ENCODE results near the gene YBX3. TPM values are rescaled to one million over a fixed set of nuclear protein-coding genes. Genes with fewer than 3 reads are reported as not detected.
A peak's percentile ranks its signal among the peaks of the same experiment; 100 is the strongest.

The YBX3 gene
- total RNA-seq, 2 experiments from 2014 or later = 27.1 to 31.4 TPM

GRCh38 chr12:10690906-10691305, 32.2 kb downstream of the YBX3 start:
- Mint-ChIP-seq H3K36me3 (ENCODE audit: low read depth) (no peaks in the 10 kb centered on the region), H3K27ac (no peak overlapping the region), H3K27me3 (no peaks in the 10 kb centered on the region), H3K9me3 (peaks cover 13% of the 10 kb centered on the region), H3K4me3 (no peak overlapping the region), H3K4me1 (peaks cover 10% of the 10 kb centered on the region)
- POLR2A ChIA-PET = no interaction called here
- DNase-seq = no peak
- CTCF ChIA-PET = interaction anchor here (0.5 kb wide), 1 partner anchor 437 kb away, joined by 3 read pairs; no protein-coding TSS in a partner anchor

GRCh38 chr12:10689146-10689545, 34.0 kb downstream of the YBX3 start:
- peaks cover 13% of the 10 kb centered on the region for H3K9me3 Mint-ChIP-seq
- CTCF ChIA-PET = no interaction called here
- DNase-seq = no peak
- no peaks in the 10 kb centered on the region for H3K4me1 Mint-ChIP-seq
- no peaks in the 10 kb centered on the region for H3K36me3 Mint-ChIP-seq (ENCODE audit: low read depth)
- peaks cover 8% of the 10 kb centered on the region for H3K27me3 Mint-ChIP-seq
- H3K4me3 Mint-ChIP-seq = no peak overlapping the region
- no peak overlapping the region for H3K27ac Mint-ChIP-seq
- POLR2A ChIA-PET = no interaction called here

- DNase-seq = no peak
- H3K27me3 Mint-ChIP-seq = peaks cover 8% of the 10 kb centered on the region
- CTCF ChIA-PET = no interaction called here
- no peaks in the 10 kb centered on the region for H3K4me1 Mint-ChIP-seq
- H3K4me3 Mint-ChIP-seq = no peak overlapping the region
- H3K36me3 Mint-ChIP-seq (ENCODE audit: low read depth) = no peaks in the 10 kb centered on the region
- H3K27ac Mint-ChIP-seq = no peak overlapping the region
- peaks cover 13% of the 10 kb centered on the region for H3K9me3 Mint-ChIP-seq
- POLR2A ChIA-PET = no interaction called here
Observed at GRCh38 chr12:10688042-10688441, 35.1 kb downstream of the YBX3 start.

GRCh38 chr12:10673659-10674384, 49.3 kb downstream of the YBX3 start, which contains the start of gene STYK1:
STYK1 (minus strand) TSS chr12:10674052; CDS start chr12:10634618, 39,434 bp downstream.
- H3K4me1 Mint-ChIP-seq = peaks cover 60% of the 10 kb centered on the region
- peak within 1 kb of the TSS; percentile 76 for H3K27ac Mint-ChIP-seq
- CTCF ChIA-PET = no interaction called here
- peaks cover 75% of the 10 kb centered on the region for H3K27me3 Mint-ChIP-seq
- peak within 1 kb of the TSS; percentile 73 for H3K4me3 Mint-ChIP-seq
- DNase-seq = peak; percentile 72
- H3K36me3 Mint-ChIP-seq (ENCODE audit: low read depth) = peaks cover 1% of the 10 kb centered on the region
- POLR2A ChIA-PET = no interaction called here
- H3K9me3 Mint-ChIP-seq = no peaks in the 10 kb centered on the region

DNA sequence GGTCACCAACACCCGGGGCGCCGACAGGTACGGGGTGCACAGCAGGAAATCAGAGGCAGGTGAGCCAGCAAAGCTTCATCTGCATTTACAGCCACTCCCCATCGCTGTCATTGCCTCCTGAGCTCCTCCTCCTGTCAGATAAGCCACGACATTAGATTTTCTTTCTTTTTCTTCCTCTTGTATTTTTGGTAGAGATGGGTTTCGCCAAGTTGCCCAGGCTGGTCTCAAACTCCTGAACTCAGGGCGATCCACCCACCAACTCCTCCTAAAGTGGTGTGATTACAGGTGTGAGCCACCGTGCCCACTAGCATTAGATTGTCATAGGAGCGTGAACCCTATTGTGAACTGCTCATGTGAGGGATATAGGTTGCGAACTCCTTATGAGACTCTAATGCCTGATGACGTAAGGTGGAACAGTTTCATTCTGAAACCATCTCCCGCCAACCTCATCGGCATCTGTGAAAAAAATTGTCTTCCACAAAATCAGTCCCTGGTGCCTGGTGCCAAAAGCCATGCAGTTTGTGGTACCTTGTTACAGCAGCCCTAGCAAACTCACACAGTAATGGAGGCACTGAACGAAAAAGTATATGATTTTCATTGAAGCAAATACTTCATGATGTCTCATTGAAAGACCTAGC, 50.8 kb downstream of the YBX3 start:
- H3K4me1 Mint-ChIP-seq = peaks cover 55% of the 10 kb centered on the region
- ChIA-PET POLR2A (no interaction called here), CTCF (interaction anchor here (0.7 kb wide), 1 partner anchor 463 kb away, joined by 3 read pairs; no protein-coding TSS in a partner anchor)
- no peaks in the 10 kb centered on the region for H3K36me3 Mint-ChIP-seq (ENCODE audit: low read depth)
- no peak overlapping the region for H3K4me3 Mint-ChIP-seq
- no peaks in the 10 kb centered on the region for H3K9me3 Mint-ChIP-seq
- DNase-seq = peak; percentile 26
- H3K27me3 Mint-ChIP-seq = peaks cover 78% of the 10 kb centered on the region
- H3K27ac Mint-ChIP-seq = no peak overlapping the region

GRCh38 chr12:10669533-10669932, 53.6 kb downstream of the YBX3 start:
- peaks cover 71% of the 10 kb centered on the region for H3K27me3 Mint-ChIP-seq
- no peak for DNase-seq
- ChIA-PET POLR2A (no interaction called here), CTCF (no interaction called here)
- H3K36me3 Mint-ChIP-seq (ENCODE audit: low read depth) = no peaks in the 10 kb centered on the region
- no peaks in the 10 kb centered on the region for H3K9me3 Mint-ChIP-seq
- no peak overlapping the region for H3K27ac Mint-ChIP-seq
- H3K4me1 Mint-ChIP-seq = peaks cover 37% of the 10 kb centered on the region
- H3K4me3 Mint-ChIP-seq = no peak overlapping the region

DNA sequence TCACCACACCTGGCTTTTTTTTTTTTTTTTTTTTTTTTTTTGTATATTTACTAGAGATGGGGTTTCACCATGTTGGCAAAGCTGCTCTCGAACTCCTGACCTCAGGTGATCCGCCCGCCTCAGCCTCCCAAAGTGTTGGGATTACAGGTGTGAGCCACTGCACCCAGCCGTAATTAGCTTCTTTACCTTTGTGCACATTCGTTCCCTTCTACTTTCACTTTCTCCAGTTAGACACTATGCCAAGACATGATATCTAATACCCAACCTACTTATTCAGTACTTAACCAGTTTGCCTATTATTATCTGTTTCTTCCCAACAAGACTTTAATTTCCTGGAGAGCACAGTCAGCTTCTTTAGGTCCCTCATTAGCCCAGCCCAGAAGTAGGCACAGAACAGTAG, 54.6 kb downstream of the YBX3 start:
- H3K27me3 Mint-ChIP-seq = peaks cover 71% of the 10 kb centered on the region
- H3K4me1 Mint-ChIP-seq = peaks cover 28% of the 10 kb centered on the region
- no peaks in the 10 kb centered on the region for H3K36me3 Mint-ChIP-seq (ENCODE audit: low read depth)
- no peak for DNase-seq
- H3K4me3 Mint-ChIP-seq = peak overlapping the region; percentile 9
- H3K27ac Mint-ChIP-seq = no peak overlapping the region
- H3K9me3 Mint-ChIP-seq = no peaks in the 10 kb centered on the region
- ChIA-PET POLR2A (no interaction called here), CTCF (no interaction called here)

DNA sequence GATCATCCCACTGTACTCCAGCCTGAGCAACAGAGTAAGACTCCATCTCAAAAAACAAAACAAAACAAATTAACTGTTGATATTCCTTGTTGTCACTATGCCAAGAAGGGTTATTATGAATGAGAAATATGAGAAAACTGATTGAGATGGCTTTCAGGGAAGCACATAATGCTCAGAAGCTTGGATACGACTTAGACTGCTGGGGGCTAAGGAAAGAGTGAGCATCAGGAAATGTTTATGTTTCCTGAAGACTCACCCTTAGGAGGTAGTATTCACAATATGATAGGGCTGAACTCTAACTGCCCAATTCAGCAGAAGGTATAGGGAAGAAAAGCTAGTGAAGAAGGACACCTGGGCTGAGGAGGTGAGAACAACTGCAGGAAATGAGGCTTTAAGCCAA, 55.5 kb downstream of the YBX3 start:
- H3K27ac Mint-ChIP-seq = no peak overlapping the region
- ChIA-PET POLR2A (no interaction called here), CTCF (interaction anchor here (0.6 kb wide), 1 partner anchor 274 kb away, joined by 3 read pairs; no protein-coding TSS in a partner anchor)
- DNase-seq = no peak
- peaks cover 64% of the 10 kb centered on the region for H3K27me3 Mint-ChIP-seq
- peaks cover 20% of the 10 kb centered on the region for H3K4me1 Mint-ChIP-seq
- no peaks in the 10 kb centered on the region for H3K36me3 Mint-ChIP-seq (ENCODE audit: low read depth)
- no peak overlapping the region for H3K4me3 Mint-ChIP-seq
- no peaks in the 10 kb centered on the region for H3K9me3 Mint-ChIP-seq

DNA sequence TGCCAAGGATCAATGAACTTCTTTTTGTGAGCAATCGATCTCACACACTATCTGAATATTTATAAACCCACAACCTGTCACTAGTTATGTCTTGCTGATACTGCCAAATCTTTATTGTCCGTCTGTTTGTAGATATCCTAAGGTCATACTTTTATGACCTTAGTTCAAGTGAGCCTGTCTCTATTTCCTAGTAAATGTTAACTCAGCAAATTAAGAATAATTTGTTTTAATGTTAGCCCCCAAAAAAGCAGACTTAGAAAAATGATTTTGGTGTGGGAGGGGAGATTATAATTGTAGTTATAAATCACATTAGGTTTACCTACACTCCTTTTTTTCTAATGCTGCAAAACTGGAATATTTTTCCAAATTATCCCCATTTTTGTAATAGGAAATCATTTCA, 58.6 kb downstream of the YBX3 start:
- peaks cover 62% of the 10 kb centered on the region for H3K27me3 Mint-ChIP-seq
- no peaks in the 10 kb centered on the region for H3K36me3 Mint-ChIP-seq (ENCODE audit: low read depth)
- H3K4me3 Mint-ChIP-seq = no peak overlapping the region
- ChIA-PET POLR2A (no interaction called here), CTCF (interaction anchor here (0.6 kb wide), 1 partner anchor 54 kb away, joined by 3 read pairs; no protein-coding TSS in a partner anchor)
- DNase-seq = no peak
- H3K9me3 Mint-ChIP-seq = no peaks in the 10 kb centered on the region
- H3K27ac Mint-ChIP-seq = no peak overlapping the region
- peaks cover 9% of the 10 kb centered on the region for H3K4me1 Mint-ChIP-seq

DNA sequence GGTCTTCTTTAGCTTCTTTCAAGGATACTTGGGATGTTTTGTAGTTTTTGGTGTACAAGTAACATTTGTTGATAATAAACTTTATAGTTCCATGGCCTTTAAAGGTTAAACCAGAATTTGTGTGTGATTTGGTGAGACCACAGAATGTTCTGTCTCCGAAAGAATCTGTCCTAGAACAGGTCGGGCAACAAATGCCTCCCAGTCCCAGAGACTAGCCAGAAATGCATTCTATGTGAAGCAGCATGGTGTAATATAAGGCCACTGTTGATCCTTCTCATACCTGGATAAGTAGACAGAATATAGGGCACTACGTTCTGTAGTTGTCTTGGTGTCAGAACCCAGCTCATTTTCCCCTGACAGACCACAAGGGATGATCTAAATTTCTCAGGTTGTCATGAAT, 59.3 kb downstream of the YBX3 start:
- ChIA-PET POLR2A (no interaction called here), CTCF (interaction anchor here (0.6 kb wide), 1 partner anchor 53 kb away, joined by 3 read pairs; no protein-coding TSS in a partner anchor)
- H3K27ac Mint-ChIP-seq = no peak overlapping the region
- no peaks in the 10 kb centered on the region for H3K36me3 Mint-ChIP-seq (ENCODE audit: low read depth)
- peaks cover 7% of the 10 kb centered on the region for H3K4me1 Mint-ChIP-seq
- no peak overlapping the region for H3K4me3 Mint-ChIP-seq
- peaks cover 63% of the 10 kb centered on the region for H3K27me3 Mint-ChIP-seq
- DNase-seq = no peak
- H3K9me3 Mint-ChIP-seq = peaks cover under 1% of the 10 kb centered on the region

DNA sequence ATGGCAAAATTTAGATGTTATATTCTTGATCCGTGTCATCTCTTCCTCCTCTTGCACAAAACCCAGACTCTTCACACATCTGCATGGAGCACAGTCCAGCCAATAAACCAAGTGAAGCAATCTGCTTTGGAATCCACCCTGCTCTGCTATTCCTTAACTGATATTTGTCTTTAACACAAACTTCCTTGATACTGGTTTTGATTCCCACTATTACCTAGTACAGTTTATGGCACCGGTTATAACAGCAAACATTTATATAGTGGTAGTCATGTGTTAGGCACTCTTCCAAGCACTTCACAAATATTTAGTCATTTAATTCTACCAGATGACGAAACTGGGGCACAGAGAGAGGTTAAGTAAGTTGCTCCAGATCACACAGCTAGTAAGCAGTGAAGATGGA, 61.8 kb downstream of the YBX3 start:
- H3K27me3 Mint-ChIP-seq = peaks cover 57% of the 10 kb centered on the region
- no peaks in the 10 kb centered on the region for H3K4me1 Mint-ChIP-seq
- no peak overlapping the region for H3K4me3 Mint-ChIP-seq
- ChIA-PET POLR2A (no interaction called here), CTCF (no interaction called here)
- no peak for DNase-seq
- H3K27ac Mint-ChIP-seq = no peak overlapping the region
- H3K36me3 Mint-ChIP-seq (ENCODE audit: low read depth) = no peaks in the 10 kb centered on the region
- peaks cover 7% of the 10 kb centered on the region for H3K9me3 Mint-ChIP-seq

- H3K27me3 Mint-ChIP-seq = peaks cover 21% of the 10 kb centered on the region
Observed at GRCh38 chr12:10654003-10654402, 69.1 kb downstream of the YBX3 start.

GRCh38 chr12:10652192-10652591, 70.9 kb downstream of the YBX3 start:
- H3K27ac Mint-ChIP-seq = no peak overlapping the region
- POLR2A ChIA-PET = no interaction called here

More at GRCh38 chr12:10654003-10654402, 69.1 kb downstream of the YBX3 start:
- Mint-ChIP-seq H3K4me1 (no peaks in the 10 kb centered on the region), H3K4me3 (no peak overlapping the region), H3K27ac (no peak overlapping the region), H3K36me3 (ENCODE audit: low read depth) (no peaks in the 10 kb centered on the region), H3K9me3 (peaks cover 7% of the 10 kb centered on the region)
- ChIA-PET CTCF (no interaction called here), POLR2A (no interaction called here)
- DNase-seq = no peak

More at GRCh38 chr12:10652192-10652591, 70.9 kb downstream of the YBX3 start:
- no peaks in the 10 kb centered on the region for H3K36me3 Mint-ChIP-seq (ENCODE audit: low read depth)
- CTCF ChIA-PET = no interaction called here
- DNase-seq = no peak
- no peaks in the 10 kb centered on the region for H3K4me1 Mint-ChIP-seq
- H3K4me3 Mint-ChIP-seq = no peak overlapping the region
- peaks cover 13% of the 10 kb centered on the region for H3K27me3 Mint-ChIP-seq
- H3K9me3 Mint-ChIP-seq = peaks cover 9% of the 10 kb centered on the region
